Tibial nerve (tissue), 4 donors: ENCODE results near the gene CTNNA2.

Source experiments
- CTCF ChIP-seq, 5 experiments: fragments of 200-600 bp in 3 of 5; fragments of 450-650 bp in 2 of 5; sonication (generic) in 3 of 5; IDR thresholded peaks; one replicate each; pipeline ENCODE4 v1.5.1; 2016 to 2019; ENCODE audit warnings: antibody characterized with exemption in 5 of 5, mild to moderate bottlenecking in 3 of 5, moderate library complexity in 2 of 5
- EP300 ChIP-seq, 2 donors: sonication (generic); formaldehyde crosslinking; IDR thresholded peaks; one replicate each; pipeline ENCODE4 v1.6.1; 2017; ENCODE audit warnings: antibody characterized with exemption in 2 of 2, mild to moderate bottlenecking in 1 of 2
- POLR2A ChIP-seq, 2 donors: fragments of 450-650 bp; IDR thresholded peaks; one replicate each; pipeline ENCODE4 v1.6.1; 2017; ENCODE audit warnings: antibody characterized with exemption in 2 of 2, mild to moderate bottlenecking in 2 of 2, moderate library complexity in 2 of 2

GRCh38 chr2:79996709-79997108, 483.9 kb downstream of the CTNNA2 start:
- TF ChIP-seq CTCF (IDR thresholded peaks at IDR 0.05) = no peak
- TF ChIP-seq POLR2A (IDR thresholded peaks at IDR 0.05) = no peak
- no peak for TF ChIP-seq EP300 (IDR thresholded peaks at IDR 0.05)
